Effector memory CD4-positive, alpha-beta T cell (primary cell): ENCODE data around the gene NPEPL1.

Experiments
- DNase-seq, 3 donors: peaks; one replicate each; pipeline ENCODE4 v3.0.0-alpha.2; 2020
- H3K27ac ChIP-seq: 2 replicates; pipeline ENCODE4 v1.7.0; 2013; ENCODE audit warnings: mild to moderate bottlenecking, low read length, moderate library complexity; ENCODE audit not compliant: insufficient read depth, poor library complexity, severe bottlenecking
- H3K27me3 ChIP-seq: replicated peaks from 2 replicates; pipeline ENCODE4 v1.7.0; 2013; ENCODE audit warnings: mild to moderate bottlenecking, low read length; ENCODE audit not compliant: insufficient read depth, control insufficient read depth, poor library complexity, severe bottlenecking
- H3K36me3 ChIP-seq: 2 replicates; pipeline ENCODE4 v1.7.0; 2013; ENCODE audit warnings: mild to moderate bottlenecking, low read length, moderate library complexity; ENCODE audit not compliant: control insufficient read depth, insufficient read depth
- H3K4me1 ChIP-seq: 2 replicates; pipeline ENCODE4 v1.7.0; 2013; ENCODE audit warnings: low read length, mild to moderate bottlenecking; ENCODE audit not compliant: control insufficient read depth, insufficient read depth, poor library complexity, severe bottlenecking
- H3K4me3 ChIP-seq: 2 replicates; pipeline ENCODE4 v1.7.0; 2013; ENCODE audit warnings: low read length, low read depth, mild to moderate bottlenecking; ENCODE audit not compliant: insufficient read depth, poor library complexity, severe bottlenecking
- H3K9me3 ChIP-seq: 2 replicates; pipeline ENCODE4 v1.7.0; 2013; ENCODE audit warnings: mild to moderate bottlenecking, low read length, moderate library complexity; ENCODE audit not compliant: control insufficient read depth

The NPEPL1 gene

DNA sequence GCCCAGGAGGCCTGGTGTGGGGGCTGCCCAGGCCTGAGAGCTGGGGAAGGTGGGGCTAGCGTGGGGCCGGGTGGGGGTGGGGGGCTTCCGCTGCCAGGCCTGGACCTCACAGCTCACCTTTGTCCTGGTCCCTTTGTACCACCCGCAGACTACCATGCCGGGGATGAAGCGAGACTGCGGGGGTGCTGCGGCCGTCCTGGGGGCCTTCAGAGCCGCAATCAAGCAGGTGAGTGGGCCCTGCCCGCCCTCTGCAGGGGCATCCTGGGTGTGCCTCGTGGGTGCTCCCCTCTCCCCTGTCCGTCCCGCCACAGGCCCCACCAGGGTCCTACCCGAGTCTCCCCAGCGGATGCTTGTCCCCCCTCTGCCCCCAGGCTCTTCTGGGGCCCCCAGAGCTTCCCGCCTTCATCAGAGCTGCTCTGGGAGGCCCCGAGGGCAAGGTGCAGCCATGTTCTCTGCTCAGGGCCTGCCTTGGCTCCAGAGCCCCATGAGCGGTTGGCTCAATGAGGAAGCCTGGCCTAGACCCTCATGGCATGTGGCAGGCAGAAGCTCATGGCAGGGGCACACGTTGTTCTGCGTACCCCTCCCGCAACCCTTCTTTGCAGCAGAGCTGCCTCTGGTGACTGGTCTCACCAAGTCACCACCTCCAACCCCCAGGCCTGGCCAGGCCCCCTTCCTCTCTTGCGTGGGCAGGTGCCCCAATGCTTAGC is 14.5 kb downstream of the NPEPL1 start:
- DNase-seq: no peak
- H3K4me3 ChIP-seq: no peak overlapping the region
- H3K27ac ChIP-seq: no peak overlapping the region
- peaks cover 15% of the 10 kb centered on the region for H3K36me3 ChIP-seq
- no peaks in the 10 kb centered on the region for H3K27me3 ChIP-seq
- no peaks in the 10 kb centered on the region for H3K4me1 ChIP-seq
- no peaks in the 10 kb centered on the region for H3K9me3 ChIP-seq

DNA sequence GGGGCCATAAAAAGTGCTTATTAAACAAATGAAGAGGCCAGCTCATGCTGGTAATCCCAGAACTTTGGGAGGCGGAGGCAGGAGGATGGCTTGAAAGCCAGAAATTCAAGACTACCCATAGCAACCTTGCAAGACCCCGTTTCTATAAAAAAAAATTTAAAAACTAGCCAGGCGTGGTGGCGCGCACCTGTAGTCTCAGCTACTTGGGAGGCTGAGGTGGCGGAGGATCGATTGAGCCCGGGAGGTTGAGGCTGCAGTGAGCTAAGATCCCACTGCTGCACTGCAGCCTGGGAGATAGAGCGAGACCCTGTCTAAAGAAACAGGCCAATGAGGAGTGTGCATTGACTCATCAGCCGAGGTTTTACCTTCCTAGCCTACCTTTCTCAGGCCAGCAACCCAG is 15.2 kb downstream of the NPEPL1 start:
- H3K36me3 ChIP-seq: peaks cover 14% of the 10 kb centered on the region
- no peaks in the 10 kb centered on the region for H3K4me1 ChIP-seq
- no peak overlapping the region for H3K27ac ChIP-seq
- no peaks in the 10 kb centered on the region for H3K9me3 ChIP-seq
- H3K27me3 ChIP-seq: no peaks in the 10 kb centered on the region
- DNase-seq: no peak
- H3K4me3 ChIP-seq: no peak overlapping the region

- no peak overlapping the region for H3K27ac ChIP-seq
- H3K9me3 ChIP-seq: no peaks in the 10 kb centered on the region
- DNase-seq: no peak
- H3K27me3 ChIP-seq: no peaks in the 10 kb centered on the region
- no peaks in the 10 kb centered on the region for H3K4me1 ChIP-seq
- peaks cover 8% of the 10 kb centered on the region for H3K36me3 ChIP-seq
- H3K4me3 ChIP-seq: no peak overlapping the region
Measured at GRCh38 chr20:58708246-58708931, 15.8 kb downstream of the NPEPL1 start.

- H3K27me3 ChIP-seq: no peaks in the 10 kb centered on the region
- DNase-seq: no peak
Measured at GRCh38 chr20:58709013-58709702, 16.6 kb downstream of the NPEPL1 start.

GRCh38 chr20:58709703-58710039 is 17.1 kb downstream of the NPEPL1 start:
- H3K27me3 ChIP-seq: no peaks in the 10 kb centered on the region
- H3K9me3 ChIP-seq: no peaks in the 10 kb centered on the region
- no peak overlapping the region for H3K27ac ChIP-seq
- no peaks in the 10 kb centered on the region for H3K4me1 ChIP-seq
- no peak for DNase-seq
- H3K36me3 ChIP-seq: no peaks in the 10 kb centered on the region
- no peak overlapping the region for H3K4me3 ChIP-seq

More at GRCh38 chr20:58709013-58709702, 16.6 kb downstream of the NPEPL1 start:
- no peak overlapping the region for H3K27ac ChIP-seq
- H3K4me1 ChIP-seq: no peaks in the 10 kb centered on the region
- H3K9me3 ChIP-seq: no peaks in the 10 kb centered on the region
- peaks cover under 1% of the 10 kb centered on the region for H3K36me3 ChIP-seq
- H3K4me3 ChIP-seq: no peak overlapping the region

DNA sequence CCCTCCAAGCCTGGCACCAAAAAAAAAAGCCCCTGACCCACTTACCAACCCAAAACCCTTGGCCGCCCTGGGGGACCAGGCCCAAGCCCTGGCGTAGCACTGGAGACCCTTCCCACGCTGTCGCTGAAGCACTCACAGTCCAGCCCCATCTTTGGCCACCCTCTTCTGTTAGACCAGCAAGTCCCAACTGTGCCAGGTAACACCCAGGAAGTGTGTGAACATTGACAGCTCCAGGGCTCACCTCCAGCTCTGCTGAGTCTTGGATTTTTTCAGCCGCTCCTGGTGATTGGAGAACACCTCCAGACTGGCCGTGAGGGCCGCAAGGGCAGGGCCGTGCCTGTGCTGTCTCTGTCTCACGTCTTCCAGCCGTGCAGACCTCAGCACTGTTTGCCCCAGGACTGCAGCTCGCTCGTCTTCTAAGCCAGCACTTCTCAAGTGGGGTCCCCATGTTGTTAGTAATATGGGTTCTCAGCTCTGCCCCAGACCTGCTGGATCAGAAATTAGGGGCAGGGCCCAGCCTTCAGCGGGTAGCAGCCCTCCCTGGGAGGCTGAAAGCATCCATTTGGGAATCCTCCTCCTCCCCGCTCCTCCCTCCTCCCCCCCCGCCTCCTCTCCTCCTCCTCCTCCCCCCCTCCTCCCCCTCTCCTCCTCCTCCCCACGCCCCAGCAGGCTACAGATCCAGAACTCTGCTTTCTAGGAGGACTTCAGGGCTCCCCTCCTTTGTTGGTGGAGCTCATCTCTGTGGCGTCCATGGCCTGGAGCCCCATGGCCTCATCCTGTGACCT is 18.1 kb downstream of the NPEPL1 start:
- Histone ChIP-seq H3K27me3 (no peaks in the 10 kb centered on the region), H3K9me3 (no peaks in the 10 kb centered on the region), H3K36me3 (no peaks in the 10 kb centered on the region), H3K4me1 (no peaks in the 10 kb centered on the region), H3K4me3 (no peak overlapping the region), H3K27ac (no peak overlapping the region)
- no peak for DNase-seq

GRCh38 chr20:58711266-58712051 is 18.9 kb downstream of the NPEPL1 start:
- no peaks in the 10 kb centered on the region for H3K4me1 ChIP-seq
- no peak for DNase-seq
- H3K36me3 ChIP-seq: no peaks in the 10 kb centered on the region
- no peaks in the 10 kb centered on the region for H3K9me3 ChIP-seq
- H3K27me3 ChIP-seq: no peaks in the 10 kb centered on the region
- H3K4me3 ChIP-seq: no peak overlapping the region
- H3K27ac ChIP-seq: no peak overlapping the region

DNA sequence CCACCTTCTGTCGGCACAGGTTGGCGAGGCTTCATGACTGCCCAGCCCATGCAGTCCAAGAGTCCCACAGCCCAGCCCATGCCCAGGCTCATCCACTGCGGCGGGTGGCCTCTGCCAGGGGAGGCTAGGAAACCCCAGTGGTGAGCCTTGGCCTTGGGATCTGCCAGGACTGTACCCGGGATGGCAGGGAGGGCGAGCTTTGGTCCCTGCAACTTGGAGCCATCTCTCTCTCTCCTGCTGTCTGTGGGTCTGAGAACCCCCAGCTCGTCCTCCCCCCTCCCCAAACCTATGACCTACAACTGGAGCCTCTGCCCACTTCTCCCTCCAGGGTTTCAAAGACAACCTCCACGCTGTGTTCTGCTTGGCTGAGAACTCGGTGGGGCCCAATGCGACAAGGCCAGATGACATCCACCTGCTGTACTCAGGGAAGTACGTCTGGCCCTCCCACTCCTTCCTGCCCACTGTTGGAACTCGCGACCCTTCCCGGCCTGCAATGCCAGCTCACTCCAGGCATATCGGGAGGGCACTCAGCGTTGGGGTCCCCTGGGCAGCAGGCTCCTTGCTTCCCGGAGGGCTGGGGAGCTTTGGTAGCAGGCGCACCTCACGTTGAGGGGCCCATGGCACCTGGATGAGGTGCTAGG is 19.7 kb downstream of the NPEPL1 start:
- Histone ChIP-seq H3K9me3 (no peaks in the 10 kb centered on the region), H3K36me3 (no peaks in the 10 kb centered on the region), H3K4me3 (no peak overlapping the region), H3K4me1 (no peaks in the 10 kb centered on the region), H3K27me3 (no peaks in the 10 kb centered on the region), H3K27ac (no peak overlapping the region)
- DNase-seq: no peak
